Measurements from ENCODE around the gene REEP6. TPM values are rescaled to one million over a fixed set of nuclear protein-coding genes. Genes with fewer than 3 reads are reported as not detected.
A peak's percentile ranks its signal among the peaks of the same experiment; 100 is the strongest.

REEP6 gene
- total RNA-seq, 1 experiment from 2014 or later: 10.5 TPM

- Histone ChIP-seq H3K14ac (ENCODE audit: insufficient read depth, low read length) (no peak overlapping the region), H3K56ac (ENCODE audit: insufficient read length, low read depth, low read length) (no peak overlapping the region), H4K5ac (ENCODE audit: insufficient read length, low read depth, low read length) (no peak overlapping the region), H3K27ac (ENCODE audit: insufficient read length, low read depth, low read length) (no peak overlapping the region), H3K79me1 (ENCODE audit: insufficient read depth, low read depth, low read length, poor library complexity, severe bottlenecking) (no peaks in the 10 kb centered on the region), H3K9ac (ENCODE audit: extremely low read depth, insufficient read length, low read length) (no peak overlapping the region), H2AFZ (ENCODE audit: low read length) (no peak overlapping the region), H2AK5ac (ENCODE audit: insufficient read length, low read length) (no peak overlapping the region), H3K23me2 (ENCODE audit: insufficient read length, low read depth, low read length, poor library complexity, severe bottlenecking) (peaks cover 11% of the 10 kb centered on the region), H3K9me3 (ENCODE audit: control insufficient read depth, low read depth, low read length) (no peaks in the 10 kb centered on the region), H2BK5ac (ENCODE audit: insufficient read length, low read length) (no peak overlapping the region), H4K91ac (ENCODE audit: insufficient read length, low read depth, low read length) (no peak overlapping the region), H4K20me1 (ENCODE audit: control insufficient read depth, insufficient read depth, insufficient read length) (no peaks in the 10 kb centered on the region), H3K79me2 (ENCODE audit: insufficient read depth, low read length) (no peaks in the 10 kb centered on the region), H2BK20ac (ENCODE audit: low read depth, low read length, poor library complexity, severe bottlenecking) (no peak overlapping the region), H2BK15ac (ENCODE audit: low read depth, low read length) (no peak overlapping the region), H3T11ph (ENCODE audit: low read length) (no peak overlapping the region), H2BK120ac (ENCODE audit: low read depth, low read length, poor library complexity, severe bottlenecking) (no peak overlapping the region), H3K4me2 (ENCODE audit: insufficient read depth, insufficient read length, low read length) (no peak overlapping the region), H3K4ac (ENCODE audit: low read depth, low read length) (no peak overlapping the region), H3K23ac (ENCODE audit: insufficient read length, low read depth, low read length) (no peak overlapping the region), H3K27me3 (ENCODE audit: insufficient read depth, low read length) (no peaks in the 10 kb centered on the region; the same call in 1 of the 2 replicates), H3K18ac (ENCODE audit: insufficient read length, low read depth, low read length) (no peak overlapping the region), H2BK12ac (ENCODE audit: insufficient read length, low read depth, low read length) (no peak overlapping the region), H3K4me1 (ENCODE audit: insufficient read depth, low read length) (no peaks in the 10 kb centered on the region), H4K8ac (replicated peaks; ENCODE audit: insufficient read length, low read depth, low read length) (no peak overlapping the region)
- no peak for TF ChIP-seq CTCF (conservative IDR thresholded peaks at IDR 0.05)
- Mint-ChIP-seq H3K27ac (no peak overlapping the region), H3K4me1 (peaks cover 7 to 14% of the 10 kb centered on the region in 2 experiments), H3K4me3 (peak overlapping the region in 1 of 2 experiments; percentile 40; a peak in 1 of 5 replicates), H3K9me3 (peaks cover 5 to 16% of the 10 kb centered on the region in 2 experiments), H3K27me3 (ENCODE audit: low read depth) (peaks cover 68% of the 10 kb centered on the region), H3K36me3 (ENCODE audit: insufficient read depth in 1 of 3, low read depth in 3 of 3) (no peaks in the 10 kb centered on the region)
- no CpG with 5 or more reads among the region's 8 CpGs for WGBS (ENCODE audit: extremely low coverage, insufficient read length, low lambda C conversion rate)
- no peak for DNase-seq
These were observed 14.0 kb downstream of the REEP6 start for GRCh38 chr19:1505012-1505411.
